RWPE2 (cell line): ENCODE results near the gene PLXDC1.
"Not testable (repeated sequence)": the region's sequence is repeated elsewhere in the genome, so short reads cannot be mapped to it uniquely, and the experiment has no call there.

ENCODE experiments used
- ATAC-seq: fragments of 200-7000 bp; cut with Tn5 transposase; 3 replicates; pipeline ENCODE4 v1.9.1; 2021; ENCODE audit warnings: low read depth
- DNase-seq: peaks from one replicate; pipeline ENCODE4 v3.0.0-alpha.2; 2020; ENCODE audit warnings: low spot score
- H3K27ac ChIP-seq: fragments of 450-650 bp; 2 replicates; pipeline ENCODE4 v1.5.1; 2017; ENCODE audit warnings: mild to moderate bottlenecking; ENCODE audit not compliant: poor library complexity, severe bottlenecking
- H3K27me3 ChIP-seq: fragments of 250-450 bp; sonication (Bioruptor Pico); 2 replicates; pipeline ENCODE4 v1.5.1; 2021; ENCODE audit warnings: mild to moderate bottlenecking, moderate library complexity; ENCODE audit not compliant: insufficient read depth, poor library complexity, severe bottlenecking
- H3K36me3 ChIP-seq: fragments of 250-450 bp; sonication (Bioruptor Pico); 2 replicates; pipeline ENCODE4 v1.5.1; 2020; ENCODE audit warnings: low read depth, mild to moderate bottlenecking, moderate library complexity
- H3K4me1 ChIP-seq: fragments of 250-450 bp; sonication (Bioruptor Pico); 2 replicates; pipeline ENCODE4 v1.5.1; 2021; ENCODE audit warnings: mild to moderate bottlenecking, moderate library complexity; ENCODE audit not compliant: insufficient read depth, poor library complexity, severe bottlenecking
- H3K4me3 ChIP-seq: fragments of 250-450 bp; sonication (Bioruptor Pico); 2 replicates; pipeline ENCODE4 v1.5.1; 2021; ENCODE audit warnings: mild to moderate bottlenecking, moderate library complexity; ENCODE audit not compliant: severe bottlenecking
- H3K9me3 ChIP-seq: fragments of 250-450 bp; sonication (Bioruptor Pico); 2 replicates; pipeline ENCODE4 v1.5.1; 2021; ENCODE audit warnings: mild to moderate bottlenecking, moderate library complexity; ENCODE audit not compliant: severe bottlenecking
- TF ChIP-seq, protein P1 (sequence below): fragments of 450-650 bp; IDR thresholded peaks from one replicate; pipeline ENCODE4 v1.5.1; 2017; ENCODE audit warnings: mild to moderate bottlenecking, moderate library complexity; ENCODE audit not compliant: poor library complexity, severe bottlenecking

PLXDC1 gene

DNA sequence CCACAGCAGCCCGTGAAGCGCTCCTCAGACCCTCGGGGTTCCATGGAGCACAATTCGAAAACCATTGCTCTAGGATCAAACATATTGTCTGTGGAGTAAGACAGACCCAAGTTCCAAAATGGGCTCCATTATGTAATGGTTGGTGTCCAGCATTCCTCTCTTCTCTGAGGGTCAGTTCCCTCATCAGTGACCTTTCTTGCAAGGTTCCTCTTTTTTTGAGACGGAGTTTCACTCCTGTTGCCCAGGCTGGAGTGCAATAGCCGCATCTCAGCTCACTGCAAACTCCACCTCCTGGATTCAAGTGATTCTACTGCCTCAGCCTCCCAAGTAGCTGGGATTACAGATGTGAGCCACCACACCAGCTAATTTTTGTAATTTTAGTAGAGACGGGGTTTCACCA is 28.4 kb downstream of the PLXDC1 start:
- Histone ChIP-seq H3K27ac (no peak overlapping the region), H3K9me3 (no peaks in the 10 kb centered on the region), H3K27me3 (no peaks in the 10 kb centered on the region), H3K36me3 (no peaks in the 10 kb centered on the region), H3K4me3 (no peak overlapping the region), H3K4me1 (no peaks in the 10 kb centered on the region)
- ATAC-seq (no peak), DNase-seq (no peak)
- TF ChIP-seq, protein P1, sequence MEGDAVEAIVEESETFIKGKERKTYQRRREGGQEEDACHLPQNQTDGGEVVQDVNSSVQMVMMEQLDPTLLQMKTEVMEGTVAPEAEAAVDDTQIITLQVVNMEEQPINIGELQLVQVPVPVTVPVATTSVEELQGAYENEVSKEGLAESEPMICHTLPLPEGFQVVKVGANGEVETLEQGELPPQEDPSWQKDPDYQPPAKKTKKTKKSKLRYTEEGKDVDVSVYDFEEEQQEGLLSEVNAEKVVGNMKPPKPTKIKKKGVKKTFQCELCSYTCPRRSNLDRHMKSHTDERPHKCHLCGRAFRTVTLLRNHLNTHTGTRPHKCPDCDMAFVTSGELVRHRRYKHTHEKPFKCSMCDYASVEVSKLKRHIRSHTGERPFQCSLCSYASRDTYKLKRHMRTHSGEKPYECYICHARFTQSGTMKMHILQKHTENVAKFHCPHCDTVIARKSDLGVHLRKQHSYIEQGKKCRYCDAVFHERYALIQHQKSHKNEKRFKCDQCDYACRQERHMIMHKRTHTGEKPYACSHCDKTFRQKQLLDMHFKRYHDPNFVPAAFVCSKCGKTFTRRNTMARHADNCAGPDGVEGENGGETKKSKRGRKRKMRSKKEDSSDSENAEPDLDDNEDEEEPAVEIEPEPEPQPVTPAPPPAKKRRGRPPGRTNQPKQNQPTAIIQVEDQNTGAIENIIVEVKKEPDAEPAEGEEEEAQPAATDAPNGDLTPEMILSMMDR, result no peak

DNA sequence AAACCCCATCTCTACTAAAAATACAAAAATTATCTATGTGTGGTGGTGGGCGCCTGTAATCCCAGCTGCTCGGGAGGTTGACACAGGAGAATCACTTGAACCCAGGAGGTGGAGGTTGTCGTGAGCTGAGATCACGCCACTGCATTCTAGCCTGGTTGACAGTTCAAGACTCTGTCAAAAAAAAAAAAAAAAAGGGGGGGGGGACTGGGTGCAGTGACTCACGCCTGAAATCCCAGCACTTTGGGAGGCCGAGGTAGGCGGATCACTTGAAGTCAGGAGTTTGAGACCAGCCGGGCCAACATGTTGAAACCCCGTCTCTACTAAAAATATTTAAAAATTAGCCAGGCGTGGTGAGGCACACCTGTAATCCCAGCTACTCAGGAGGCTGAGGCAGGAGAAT is 29.5 kb downstream of the PLXDC1 start:
- not testable (repeated sequence) for DNase-seq, ATAC-seq, H3K4me3 ChIP-seq, H3K27me3 ChIP-seq, H3K27ac ChIP-seq, H3K36me3 ChIP-seq, H3K9me3 ChIP-seq, H3K4me1 ChIP-seq

DNA sequence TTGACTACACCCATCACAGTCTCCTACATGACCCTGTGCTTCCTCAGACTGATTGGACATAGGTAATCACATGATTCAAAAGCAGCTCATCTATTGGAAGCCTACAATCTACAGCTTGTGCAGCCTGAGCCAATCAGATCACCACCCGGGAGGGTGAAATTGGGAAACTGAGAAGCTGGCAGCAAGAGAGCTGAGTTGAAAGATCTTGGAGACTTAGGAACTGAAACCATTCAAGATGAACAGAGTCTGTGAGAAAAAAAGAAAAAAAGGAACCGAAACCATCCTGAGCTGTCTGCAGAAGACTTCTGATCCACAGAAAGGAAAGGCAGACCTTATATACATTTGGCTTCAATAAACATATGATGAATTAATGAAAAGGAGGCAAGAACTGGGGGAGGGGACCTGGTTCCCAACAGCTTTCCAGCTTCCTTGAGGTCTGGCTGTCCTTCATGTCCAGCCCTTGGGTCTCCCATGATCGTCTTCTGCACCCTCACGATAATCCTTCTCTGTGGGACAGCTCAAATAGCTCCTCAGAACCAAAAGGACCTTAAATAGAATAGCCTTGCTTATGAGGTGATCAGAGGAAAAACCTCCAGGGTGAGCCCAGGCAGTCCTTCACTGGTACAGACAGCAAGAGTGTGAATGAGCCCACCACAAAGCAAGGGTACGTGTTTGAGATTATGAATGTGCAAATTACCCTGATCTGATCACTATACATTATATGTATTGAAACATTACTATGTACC is 32.6 kb downstream of the PLXDC1 start:
- no peak for ATAC-seq
- no peak for DNase-seq
- Histone ChIP-seq H3K36me3 (no peaks in the 10 kb centered on the region), H3K9me3 (no peaks in the 10 kb centered on the region), H3K27me3 (no peaks in the 10 kb centered on the region), H3K27ac (no peak overlapping the region), H3K4me3 (no peak overlapping the region), H3K4me1 (no peaks in the 10 kb centered on the region)
- TF ChIP-seq, protein P1, result no peak

- no peak overlapping the region for H3K4me3 ChIP-seq
- no peak overlapping the region for H3K27ac ChIP-seq
- H3K4me1 ChIP-seq, result no peaks in the 10 kb centered on the region
- no peaks in the 10 kb centered on the region for H3K9me3 ChIP-seq
- no peak for DNase-seq
- ATAC-seq, result no peak
- H3K36me3 ChIP-seq, result no peaks in the 10 kb centered on the region
- TF ChIP-seq, protein P1, result no peak
- no peaks in the 10 kb centered on the region for H3K27me3 ChIP-seq
Observed at GRCh38 chr17:39116224-39116623, 35.2 kb downstream of the PLXDC1 start.

DNA sequence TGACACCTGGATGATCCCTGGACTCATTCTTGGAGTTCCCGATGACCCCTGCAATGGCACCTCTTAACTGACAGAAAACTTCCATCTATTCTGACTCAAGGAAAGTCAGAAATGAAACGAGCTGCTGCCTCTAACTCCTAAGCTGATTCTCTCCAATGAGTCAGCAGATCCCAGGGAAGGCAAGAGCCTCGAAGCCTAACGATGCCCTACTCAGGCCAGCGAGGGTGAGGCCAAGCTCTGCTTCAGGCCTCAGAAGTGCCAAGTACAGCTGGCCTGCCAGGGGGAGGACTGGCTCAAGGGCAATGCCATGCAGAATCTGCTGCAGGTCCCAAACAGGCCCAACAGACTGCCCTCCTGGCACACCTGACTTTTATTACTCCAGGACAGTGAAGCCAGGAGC is 36.3 kb downstream of the PLXDC1 start:
- Histone ChIP-seq H3K27me3 (no peaks in the 10 kb centered on the region), H3K9me3 (no peaks in the 10 kb centered on the region), H3K27ac (no peak overlapping the region), H3K4me1 (no peaks in the 10 kb centered on the region), H3K36me3 (no peaks in the 10 kb centered on the region), H3K4me3 (no peak overlapping the region)
- TF ChIP-seq, protein P1, result no peak
- no peak for DNase-seq
- no peak for ATAC-seq
